Fibroblast of villous mesenchyme (primary cell): Measurements from ENCODE around the gene SLC28A1. TPM values are rescaled to one million over a fixed set of nuclear protein-coding genes. Genes with fewer than 3 reads are reported as not detected.

ENCODE experiments used
- DNase-seq: peaks from one replicate; pipeline ENCODE4 v3.0.0-alpha.2; 2010; ENCODE audit warnings: low read depth
- H3K4me3 ChIP-seq: 2 replicates; pipeline ENCODE4 v1.5.1; 2011; ENCODE audit warnings: low read depth, mild to moderate bottlenecking, low read length
- total RNA-seq: library from RNA; depleted of rRNA; stranded (reverse); fragments of >200 nt; gene quantifications from 2 replicates; pipeline ENCODE4 v1.2.3, GENCODE V29; 2012
- TF ChIP-seq, protein P1 (sequence below): IDR thresholded peaks from 2 replicates; pipeline ENCODE4 v1.5.1; 2012; ENCODE audit warnings: low read depth, mild to moderate bottlenecking, low read length; ENCODE audit not compliant: insufficient read depth

The SLC28A1 gene
- total RNA-seq, 1 donor: not detected

DNA sequence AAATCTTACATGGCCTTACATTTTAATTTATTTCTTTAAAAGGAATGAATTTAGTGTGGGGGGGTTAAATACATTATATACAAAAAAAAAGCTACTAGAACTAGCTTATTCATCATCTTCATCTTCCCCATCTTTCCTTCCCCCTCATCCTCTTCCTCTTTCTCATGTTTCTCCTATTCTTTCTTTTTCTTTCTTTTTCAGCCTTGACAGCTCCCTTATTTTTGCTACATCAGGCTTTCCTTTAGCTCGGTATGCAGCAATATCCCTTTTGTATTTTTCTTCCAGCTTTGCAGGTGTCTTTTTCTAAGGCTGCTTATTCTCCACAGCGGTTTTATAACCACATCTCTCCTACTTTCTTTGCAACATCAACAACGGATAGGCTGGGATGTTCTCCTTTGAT is 55.9 kb downstream of the SLC28A1 start:
- DNase-seq: no peak
- H3K4me3 ChIP-seq: no peak overlapping the region
- TF ChIP-seq, protein P1, sequence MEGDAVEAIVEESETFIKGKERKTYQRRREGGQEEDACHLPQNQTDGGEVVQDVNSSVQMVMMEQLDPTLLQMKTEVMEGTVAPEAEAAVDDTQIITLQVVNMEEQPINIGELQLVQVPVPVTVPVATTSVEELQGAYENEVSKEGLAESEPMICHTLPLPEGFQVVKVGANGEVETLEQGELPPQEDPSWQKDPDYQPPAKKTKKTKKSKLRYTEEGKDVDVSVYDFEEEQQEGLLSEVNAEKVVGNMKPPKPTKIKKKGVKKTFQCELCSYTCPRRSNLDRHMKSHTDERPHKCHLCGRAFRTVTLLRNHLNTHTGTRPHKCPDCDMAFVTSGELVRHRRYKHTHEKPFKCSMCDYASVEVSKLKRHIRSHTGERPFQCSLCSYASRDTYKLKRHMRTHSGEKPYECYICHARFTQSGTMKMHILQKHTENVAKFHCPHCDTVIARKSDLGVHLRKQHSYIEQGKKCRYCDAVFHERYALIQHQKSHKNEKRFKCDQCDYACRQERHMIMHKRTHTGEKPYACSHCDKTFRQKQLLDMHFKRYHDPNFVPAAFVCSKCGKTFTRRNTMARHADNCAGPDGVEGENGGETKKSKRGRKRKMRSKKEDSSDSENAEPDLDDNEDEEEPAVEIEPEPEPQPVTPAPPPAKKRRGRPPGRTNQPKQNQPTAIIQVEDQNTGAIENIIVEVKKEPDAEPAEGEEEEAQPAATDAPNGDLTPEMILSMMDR: no peak

DNA sequence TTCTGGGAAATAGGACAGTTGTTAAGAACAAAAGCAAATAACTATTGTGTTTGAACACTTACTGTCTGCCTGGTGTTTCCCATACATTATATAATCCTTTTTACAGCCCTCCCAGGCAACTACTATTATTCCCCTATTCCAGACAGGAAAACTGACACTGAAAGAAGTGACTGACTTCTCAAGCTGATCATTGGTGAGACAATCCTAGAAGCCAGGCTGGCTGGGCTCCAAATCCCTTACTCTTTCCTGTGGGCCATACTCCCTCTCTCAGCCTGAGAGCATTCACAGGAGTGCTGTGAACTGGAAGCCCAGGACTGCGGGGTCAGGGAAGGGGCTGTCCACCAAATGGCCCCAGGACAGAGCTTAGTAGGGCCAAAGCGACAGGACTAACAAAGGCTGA is 58.0 kb downstream of the SLC28A1 start:
- TF ChIP-seq, protein P1: no peak
- DNase-seq: no peak

GRCh38 chr15:84944311-84944710 is 59.8 kb downstream of the SLC28A1 start:
- no peak for DNase-seq
- TF ChIP-seq, protein P1: no peak
- H3K4me3 ChIP-seq: no peak overlapping the region

More for the DNA sequence above, 58.0 kb downstream of the SLC28A1 start:
- no peak overlapping the region for H3K4me3 ChIP-seq

DNA sequence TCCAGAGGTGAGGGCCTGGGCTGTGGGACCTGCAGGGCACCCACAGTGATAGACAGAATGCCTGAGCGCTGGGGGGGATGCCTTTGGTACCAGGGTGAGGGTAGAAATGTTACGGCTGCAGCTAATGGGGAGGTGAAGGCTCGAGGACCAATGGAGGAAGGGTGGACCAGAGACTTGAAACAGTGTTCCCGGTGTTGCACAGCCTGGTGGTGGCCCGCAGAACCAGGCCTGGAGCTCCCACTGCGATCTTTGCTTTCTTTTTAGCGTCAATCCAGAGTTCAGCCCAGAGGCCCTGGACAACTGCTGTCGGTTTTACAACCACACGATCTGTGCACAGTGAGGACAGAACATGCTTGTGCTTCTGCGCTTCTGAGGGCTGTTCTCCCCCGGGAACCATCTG is 60.4 kb downstream of the SLC28A1 start:
- no peak overlapping the region for H3K4me3 ChIP-seq
- DNase-seq: no peak
- TF ChIP-seq, protein P1: no peak

DNA sequence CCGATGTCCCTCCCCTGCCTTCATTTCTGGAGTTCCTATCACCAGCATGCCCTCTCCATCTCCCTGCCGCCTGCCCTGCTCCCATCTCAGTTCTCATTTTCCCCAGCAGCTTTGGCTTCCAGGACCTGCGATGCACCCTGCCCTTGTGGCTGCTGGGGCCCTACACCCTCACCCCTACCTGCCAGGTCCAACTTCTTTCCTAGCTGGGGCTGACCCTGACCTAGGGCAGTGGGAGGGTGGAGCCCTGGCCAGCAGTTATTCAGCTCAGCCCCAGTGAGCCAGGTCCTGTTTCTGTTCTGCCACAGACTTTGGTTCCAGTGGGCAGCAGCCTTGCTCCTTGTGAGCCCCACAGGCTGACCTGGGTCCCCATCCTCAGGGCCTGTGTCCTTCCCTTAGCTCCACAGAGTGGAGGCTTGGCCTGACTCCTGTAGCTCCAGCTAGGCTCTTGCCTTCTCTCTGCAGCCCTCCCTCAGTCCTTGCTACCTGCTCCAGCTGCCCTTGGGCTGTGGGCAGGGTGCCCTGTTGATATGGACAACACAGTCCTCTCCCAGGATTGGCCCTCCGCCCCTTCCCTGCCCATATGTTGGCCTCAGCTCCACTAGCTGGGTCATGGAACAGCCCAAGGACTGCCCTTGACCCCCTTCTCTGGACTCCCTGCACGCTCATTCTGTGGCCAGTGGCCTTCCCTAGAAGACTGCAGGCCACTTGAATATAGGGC is 62.5 kb downstream of the SLC28A1 start:
- TF ChIP-seq, protein P1: no peak
- no peak overlapping the region for H3K4me3 ChIP-seq
- no peak for DNase-seq

GRCh38 chr15:84947947-84948830 is 63.7 kb downstream of the SLC28A1 start:
- TF ChIP-seq, protein P1: no peak
- DNase-seq: peak; percentile 73
- no peak overlapping the region for H3K4me3 ChIP-seq
